Endothelial cell of umbilical vein (primary cell): Measurements from ENCODE around the gene SNIP1. TPM values are rescaled to one million over a fixed set of nuclear protein-coding genes. Genes with fewer than 3 reads are reported as not detected.

Experiments
- BruUV-seq: library from RNA; stranded (reverse); fragments of 400-500 nt; replicated peaks from 2 replicates; lab custom pipeline; 2021; lab: Mats Ljungman, UMichigan
- CTCF ChIA-PET: fragments of 300-600, 350-600 bp; sonication (Branson Sonifier 250); formaldehyde crosslinking; loops from one replicate; lab custom pipeline; 2021; ENCODE audit warnings: antibody characterized with exemption, inconsistent platforms; lab: Charles Lee
- POLR2A ChIA-PET: fragments of 300-600, 350-600 bp; sonication (Branson Sonifier 250); formaldehyde crosslinking; loops from one replicate; lab custom pipeline; 2021; ENCODE audit warnings: antibody characterized with exemption, inconsistent platforms; lab: Charles Lee
- DNase-seq: peaks from one replicate; pipeline ENCODE4 v3.0.0-alpha.2; 2011; ENCODE audit warnings: low read depth, low spot score
- FAIRE-seq: peaks from 2 replicates; lab custom pipeline; 2011; peaks lifted over from hg19 to GRCh38; lab: Jason Lieb, UNC
- H2AFZ ChIP-seq: 2 replicates; pipeline ENCODE4 v1.6.0; 2012; ENCODE audit warnings: low read depth, low read length, control low read depth, inconsistent platforms
- H3K27ac ChIP-seq: 2 replicates; pipeline ENCODE4 v1.5.1; 2011; ENCODE audit warnings: low read depth, mild to moderate bottlenecking, control low read depth, low read length, moderate library complexity; ENCODE audit not compliant: insufficient read depth
- H3K27me3 ChIP-seq, 2 experiments: 2 replicates each; pipeline versions ENCODE4 v1.6.0 to v1.6.1; 2011; ENCODE audit warnings: low read length in 2 of 2, mixed read lengths in 1 of 2; ENCODE audit not compliant: control insufficient read depth in 2 of 2, insufficient read depth in 2 of 2
- H3K36me3 ChIP-seq, 2 experiments: 2 replicates in 1 of 2; 3 replicates in 1 of 2; pipeline ENCODE4 v1.5.1; 2011; ENCODE audit warnings: low read length in 2 of 2, mild to moderate bottlenecking in 1 of 2, moderate library complexity in 1 of 2; ENCODE audit not compliant: control insufficient read depth in 2 of 2, insufficient read depth in 2 of 2; ENCODE audit errors: extremely low read depth in 1 of 2
- H3K4me1 ChIP-seq: 3 replicates; pipeline ENCODE4 v1.5.1; 2011; ENCODE audit warnings: mild to moderate bottlenecking, low read length; ENCODE audit not compliant: control insufficient read depth, insufficient read depth; ENCODE audit errors: extremely low read depth
- H3K4me2 ChIP-seq: 2 replicates; pipeline ENCODE4 v1.6.1; 2011; ENCODE audit warnings: low read length, control low read depth, mixed read lengths; ENCODE audit not compliant: insufficient read depth
- H3K4me3 ChIP-seq, 3 experiments: fragments of 200-600 bp in 1 of 3; sonication (generic), shearing (Covaris generic) in 1 of 3; replicated peaks in 1 of 3; 2 replicates each; pipeline ENCODE4 v1.5.1; 2011 to 2016; ENCODE audit warnings: control low read depth in 3 of 3, low read length in 3 of 3, mild to moderate bottlenecking in 2 of 3, inconsistent platforms in 1 of 3, low read depth in 1 of 3, moderate library complexity in 1 of 3; ENCODE audit not compliant: insufficient read depth in 1 of 3
- H3K79me2 ChIP-seq: 2 replicates; pipeline ENCODE4 v1.6.0; 2012; ENCODE audit warnings: low read length, inconsistent platforms; ENCODE audit not compliant: control insufficient read depth, insufficient read depth
- H3K9ac ChIP-seq: replicated peaks from 2 replicates; pipeline ENCODE3; 2011; ENCODE audit warnings: low read length, control low read depth; ENCODE audit not compliant: insufficient read depth; ENCODE audit errors: extremely low read depth
- H3K9me1 ChIP-seq: replicated peaks from 3 replicates; pipeline ENCODE4 v1.6.0; 2011; ENCODE audit warnings: mild to moderate bottlenecking, low read length; ENCODE audit not compliant: control insufficient read depth, insufficient read depth; ENCODE audit errors: extremely low read depth
- H3K9me3 ChIP-seq: replicated peaks from 2 replicates; pipeline ENCODE4 v1.5.1; 2012; ENCODE audit warnings: low read length, inconsistent platforms; ENCODE audit not compliant: control insufficient read depth, insufficient read depth
- H4K20me1 ChIP-seq: replicated peaks from 2 replicates; pipeline ENCODE3; 2011; ENCODE audit warnings: mild to moderate bottlenecking, low read length; ENCODE audit not compliant: control insufficient read depth, insufficient read depth; ENCODE audit errors: extremely low read depth
- GATA2 ChIP-seq: IDR thresholded peaks from 2 replicates; pipeline ENCODE4 v1.7.0; 2011; ENCODE audit warnings: low read depth, mild to moderate bottlenecking, moderate library complexity, mixed read lengths, low read length; ENCODE audit not compliant: insufficient read length, insufficient read depth
- MYC ChIP-seq: IDR thresholded peaks from one replicate; pipeline ENCODE4 v1.6.1; 2011; ENCODE audit warnings: mild to moderate bottlenecking, low read depth, low read length
- POLR2A ChIP-seq: IDR thresholded peaks from 2 replicates; pipeline ENCODE4 v1.6.1; 2012; ENCODE audit warnings: low read depth, mild to moderate bottlenecking, control low read depth, low read length
- POLR2AphosphoS5 ChIP-seq: IDR thresholded peaks from 2 replicates; pipeline ENCODE4 v1.6.1; 2012; ENCODE audit warnings: low read depth, mild to moderate bottlenecking, control low read depth, low read length, moderate library complexity; ENCODE audit not compliant: insufficient read depth
- dilution Hi-C: fragments of 300-500 bp; cut with MboI; formaldehyde crosslinking; loops from one replicate; pipeline ENCODE4 v1.15.0; 2019; ENCODE audit warnings: low sequenced_read_pairs; ENCODE audit not compliant: extremely low pct_ligation_motif_present
- intact Hi-C: fragments of 100-400 bp; cut with micrococcal nuclease; formaldehyde crosslinking; loops from one replicate; pipeline ENCODE4 v1.10.0; 2022
- polyA plus RNA-seq, 4 experiments: library from polyadenylated mRNA; depleted of rRNA in 3 of 4; stranded (reverse) in 3 of 4; unstranded in 1 of 4; fragments of >200 nt; gene quantifications; 2 replicates each; pipeline versions ENCODE4 v1.2.1 to v1.2.3, GENCODE V29; 2011 to 2012; ENCODE audit warnings: missing spikeins in 1 of 4
- total RNA-seq: library from RNA; stranded (reverse); gene quantifications from 2 replicates; pipeline ENCODE4 v1.2.3, GENCODE V29; 2021
- TF ChIP-seq, protein P1 (sequence below), 2 donors: IDR thresholded peaks; 1 replicate in 1 of 2; 2 replicates in 1 of 2; pipeline ENCODE4 v1.5.1; 2011; ENCODE audit warnings: low read length in 2 of 2, mild to moderate bottlenecking in 2 of 2, moderate library complexity in 2 of 2, control low read depth in 1 of 2, inconsistent platforms in 1 of 2, low read depth in 1 of 2; ENCODE audit not compliant: insufficient read depth in 1 of 2; ENCODE audit errors: extremely low read depth in 1 of 2
- TF ChIP-seq, protein P2 (sequence below): IDR thresholded peaks from 2 replicates; pipeline ENCODE4 v1.6.1; 2011; ENCODE audit not compliant: insufficient read depth, insufficient read length

Gene SNIP1
- total and polyA plus RNA-seq, 2 donors (not counting 3 experiments of a cell fraction or from before 2014, with no cell fraction given): 3.7 to 18.4 TPM

DNA sequence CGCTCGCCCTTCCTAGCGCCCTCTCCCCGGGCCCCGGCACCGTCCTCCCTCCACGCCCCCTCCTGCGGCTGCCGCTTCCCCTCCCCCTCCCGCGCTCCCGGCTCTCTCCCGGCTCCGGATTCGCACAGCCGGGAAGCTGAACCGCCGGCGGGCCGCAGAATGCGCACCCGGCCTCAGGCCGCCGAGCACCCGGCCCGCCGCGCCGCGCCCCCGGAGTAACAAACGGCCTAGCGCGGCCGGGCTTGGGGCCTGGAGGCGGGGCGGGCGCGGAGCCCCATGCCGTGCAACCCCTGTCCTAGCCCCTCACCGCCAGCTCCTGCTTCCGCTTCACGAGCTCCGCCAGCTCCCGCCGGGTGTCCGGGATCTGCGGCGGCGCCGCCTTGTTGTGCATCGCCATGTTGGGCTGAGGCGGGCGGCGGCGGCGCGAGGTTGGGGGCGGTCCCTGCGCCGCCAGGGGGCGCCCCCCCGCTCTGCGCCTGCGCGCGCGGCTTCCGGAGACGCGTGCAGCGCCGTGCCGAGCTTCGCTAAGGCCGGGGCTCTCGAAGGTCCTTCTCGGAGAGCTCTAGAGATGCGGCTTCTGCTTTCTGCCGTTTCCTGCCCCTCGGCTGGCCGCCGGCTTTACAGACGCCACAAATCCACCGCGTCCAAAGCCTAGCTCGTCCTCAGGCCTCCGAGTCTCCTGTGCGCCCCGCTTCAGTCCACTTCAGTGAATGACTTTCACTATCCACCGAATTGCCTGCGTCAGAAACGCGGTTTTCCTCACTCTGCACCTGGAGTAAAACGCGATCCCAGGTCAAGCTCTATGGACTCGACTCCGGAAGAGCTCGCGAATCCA, 39.5 kb downstream of the SNIP1 start, which contains the start of gene MEAF6:
TSS of gene MEAF6 (minus strand) at position 417 of the 835 bp plus-strand sequence. CDS start at position 397, 20 bp downstream.
- peaks cover 18% of the 10 kb centered on the region for H3K79me2 ChIP-seq
- H3K4me2 ChIP-seq: peak within 1 kb of the TSS; percentile 97
- no peaks in the 10 kb centered on the region for H3K9me3 ChIP-seq
- TF ChIP-seq, protein P1, sequence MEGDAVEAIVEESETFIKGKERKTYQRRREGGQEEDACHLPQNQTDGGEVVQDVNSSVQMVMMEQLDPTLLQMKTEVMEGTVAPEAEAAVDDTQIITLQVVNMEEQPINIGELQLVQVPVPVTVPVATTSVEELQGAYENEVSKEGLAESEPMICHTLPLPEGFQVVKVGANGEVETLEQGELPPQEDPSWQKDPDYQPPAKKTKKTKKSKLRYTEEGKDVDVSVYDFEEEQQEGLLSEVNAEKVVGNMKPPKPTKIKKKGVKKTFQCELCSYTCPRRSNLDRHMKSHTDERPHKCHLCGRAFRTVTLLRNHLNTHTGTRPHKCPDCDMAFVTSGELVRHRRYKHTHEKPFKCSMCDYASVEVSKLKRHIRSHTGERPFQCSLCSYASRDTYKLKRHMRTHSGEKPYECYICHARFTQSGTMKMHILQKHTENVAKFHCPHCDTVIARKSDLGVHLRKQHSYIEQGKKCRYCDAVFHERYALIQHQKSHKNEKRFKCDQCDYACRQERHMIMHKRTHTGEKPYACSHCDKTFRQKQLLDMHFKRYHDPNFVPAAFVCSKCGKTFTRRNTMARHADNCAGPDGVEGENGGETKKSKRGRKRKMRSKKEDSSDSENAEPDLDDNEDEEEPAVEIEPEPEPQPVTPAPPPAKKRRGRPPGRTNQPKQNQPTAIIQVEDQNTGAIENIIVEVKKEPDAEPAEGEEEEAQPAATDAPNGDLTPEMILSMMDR (IDR thresholded peaks at IDR 0.05; ENCODE audit: extremely low read depth in 1 of 2, insufficient read depth in 1 of 2, low read depth in 1 of 2, low read length in 2 of 2): peak; percentile 53 to 91
- TF ChIP-seq GATA2: no peak
- TF ChIP-seq, protein P2, sequence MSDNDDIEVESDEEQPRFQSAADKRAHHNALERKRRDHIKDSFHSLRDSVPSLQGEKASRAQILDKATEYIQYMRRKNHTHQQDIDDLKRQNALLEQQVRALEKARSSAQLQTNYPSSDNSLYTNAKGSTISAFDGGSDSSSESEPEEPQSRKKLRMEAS: peak; percentile 58
- no peak for TF ChIP-seq MYC
- TF ChIP-seq POLR2A: peak; percentile 63
- TF ChIP-seq POLR2AphosphoS5: peak; percentile 93
- no TSS peak for BruUV-seq
- intact Hi-C loops: loop anchor here (1.0 to 2.0 kb wide), 6 partner anchors 20 to 168 kb away; partner anchors contain the start of genes GNL2 and SNIP1
- ChIA-PET CTCF (interaction anchor here (0.6 to 2.5 kb wide), 36 partner anchors 9 to 1321 kb away, joined by 3 to 26 read pairs (median 4); partner anchors contain the start of genes DNALI1 and SNIP1), POLR2A (interaction anchor here (0.6 to 1.1 kb wide), 3 partner anchors 10 to 39 kb away, joined by 3 to 5 read pairs (median 3); partner anchors contain the start of gene SNIP1)
- H3K9ac ChIP-seq: peak within 1 kb of the TSS; percentile 93
- dilution Hi-C loops: no loop called here
- peak within 1 kb of the TSS; percentile 72 to 81 (median 80) for H3K4me3 ChIP-seq
- H3K9me1 ChIP-seq: no peaks in the 10 kb centered on the region
- DNase-seq: peak; percentile 85
- peak within 1 kb of the TSS; percentile 99 for H2AFZ ChIP-seq
- peak; percentile 73 for FAIRE-seq
- peaks cover 15% of the 10 kb centered on the region for H3K4me1 ChIP-seq
- H3K27me3 ChIP-seq: no peaks in the 10 kb centered on the region
- peak within 1 kb of the TSS; percentile 87 for H3K27ac ChIP-seq
- peaks cover 3 to 5% of the 10 kb centered on the region in 2 experiments for H3K36me3 ChIP-seq
- H4K20me1 ChIP-seq: no peaks in the 10 kb centered on the region
